HL-60 (cell line): ENCODE data around the gene USH2A.

ENCODE experiments used
- DNase-seq, 2 experiments: peaks; one replicate each; pipeline ENCODE4 v3.0.0-alpha.2; 2010 to 2020; ENCODE audit warnings: low read depth in 1 of 2, low spot score in 1 of 2
- H3K27ac ChIP-seq: fragments of 250-450 bp; sonication (Bioruptor Pico); replicated peaks from 2 replicates; pipeline ENCODE4 v1.5.1; 2020; ENCODE audit warnings: mild to moderate bottlenecking, moderate library complexity
- H3K27me3 ChIP-seq: fragments of 250-450 bp; sonication (Bioruptor Pico); 2 replicates; pipeline ENCODE4 v1.5.1; 2021; ENCODE audit warnings: mild to moderate bottlenecking, moderate library complexity; ENCODE audit not compliant: insufficient read depth, poor library complexity, severe bottlenecking
- H3K4me3 ChIP-seq: replicated peaks from 2 replicates; pipeline ENCODE4 v1.5.1; 2011; ENCODE audit warnings: mild to moderate bottlenecking, control low read depth, low read length; ENCODE audit not compliant: insufficient read depth
- GABPA ChIP-seq: IDR thresholded peaks from 2 replicates; pipeline ENCODE4 v1.6.1; 2012; ENCODE audit warnings: low read depth
- POLR2AphosphoS5 ChIP-seq: IDR thresholded peaks from 2 replicates; pipeline ENCODE4 v1.6.1; 2012; ENCODE audit warnings: low read depth
- SPI1 ChIP-seq: IDR thresholded peaks from 2 replicates; pipeline ENCODE4 v1.6.1; 2012; ENCODE audit warnings: low read depth, mild to moderate bottlenecking, borderline replicate concordance
- TF ChIP-seq, protein P1 (sequence below): IDR thresholded peaks from 2 replicates; pipeline ENCODE4 v1.6.1; 2012; ENCODE audit warnings: low read depth; ENCODE audit not compliant: insufficient replicate concordance
- TF ChIP-seq, protein P2 (sequence below): IDR thresholded peaks from one replicate; pipeline ENCODE4 v1.5.1; 2011; ENCODE audit warnings: low read length, control low read depth, inconsistent platforms; ENCODE audit not compliant: insufficient read depth

Gene USH2A

DNA sequence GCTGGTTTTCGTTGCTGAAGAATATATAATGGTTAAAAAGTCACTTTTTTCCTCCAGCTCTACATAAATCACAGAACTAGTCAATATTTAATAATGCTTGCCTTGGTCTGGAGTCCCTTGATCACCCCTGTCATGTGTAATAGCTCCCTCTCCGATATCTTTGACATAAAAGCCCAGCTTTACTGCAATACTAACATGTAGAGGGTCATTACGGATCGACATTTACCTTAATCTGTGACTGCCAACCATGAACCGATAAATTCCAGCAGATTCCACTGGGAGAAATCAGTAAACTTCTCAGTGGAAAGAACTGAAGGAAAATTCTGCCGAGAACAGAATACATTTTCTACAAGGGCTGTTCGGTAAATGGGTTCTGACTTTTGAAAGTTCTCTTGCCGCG lies 459.6 kb downstream of the USH2A start:
- TF ChIP-seq, protein P1, sequence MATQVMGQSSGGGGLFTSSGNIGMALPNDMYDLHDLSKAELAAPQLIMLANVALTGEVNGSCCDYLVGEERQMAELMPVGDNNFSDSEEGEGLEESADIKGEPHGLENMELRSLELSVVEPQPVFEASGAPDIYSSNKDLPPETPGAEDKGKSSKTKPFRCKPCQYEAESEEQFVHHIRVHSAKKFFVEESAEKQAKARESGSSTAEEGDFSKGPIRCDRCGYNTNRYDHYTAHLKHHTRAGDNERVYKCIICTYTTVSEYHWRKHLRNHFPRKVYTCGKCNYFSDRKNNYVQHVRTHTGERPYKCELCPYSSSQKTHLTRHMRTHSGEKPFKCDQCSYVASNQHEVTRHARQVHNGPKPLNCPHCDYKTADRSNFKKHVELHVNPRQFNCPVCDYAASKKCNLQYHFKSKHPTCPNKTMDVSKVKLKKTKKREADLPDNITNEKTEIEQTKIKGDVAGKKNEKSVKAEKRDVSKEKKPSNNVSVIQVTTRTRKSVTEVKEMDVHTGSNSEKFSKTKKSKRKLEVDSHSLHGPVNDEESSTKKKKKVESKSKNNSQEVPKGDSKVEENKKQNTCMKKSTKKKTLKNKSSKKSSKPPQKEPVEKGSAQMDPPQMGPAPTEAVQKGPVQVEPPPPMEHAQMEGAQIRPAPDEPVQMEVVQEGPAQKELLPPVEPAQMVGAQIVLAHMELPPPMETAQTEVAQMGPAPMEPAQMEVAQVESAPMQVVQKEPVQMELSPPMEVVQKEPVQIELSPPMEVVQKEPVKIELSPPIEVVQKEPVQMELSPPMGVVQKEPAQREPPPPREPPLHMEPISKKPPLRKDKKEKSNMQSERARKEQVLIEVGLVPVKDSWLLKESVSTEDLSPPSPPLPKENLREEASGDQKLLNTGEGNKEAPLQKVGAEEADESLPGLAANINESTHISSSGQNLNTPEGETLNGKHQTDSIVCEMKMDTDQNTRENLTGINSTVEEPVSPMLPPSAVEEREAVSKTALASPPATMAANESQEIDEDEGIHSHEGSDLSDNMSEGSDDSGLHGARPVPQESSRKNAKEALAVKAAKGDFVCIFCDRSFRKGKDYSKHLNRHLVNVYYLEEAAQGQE: no peak
- TF ChIP-seq POLR2AphosphoS5 (no peak), SPI1 (no peak), GABPA (no peak)
- TF ChIP-seq, protein P2, sequence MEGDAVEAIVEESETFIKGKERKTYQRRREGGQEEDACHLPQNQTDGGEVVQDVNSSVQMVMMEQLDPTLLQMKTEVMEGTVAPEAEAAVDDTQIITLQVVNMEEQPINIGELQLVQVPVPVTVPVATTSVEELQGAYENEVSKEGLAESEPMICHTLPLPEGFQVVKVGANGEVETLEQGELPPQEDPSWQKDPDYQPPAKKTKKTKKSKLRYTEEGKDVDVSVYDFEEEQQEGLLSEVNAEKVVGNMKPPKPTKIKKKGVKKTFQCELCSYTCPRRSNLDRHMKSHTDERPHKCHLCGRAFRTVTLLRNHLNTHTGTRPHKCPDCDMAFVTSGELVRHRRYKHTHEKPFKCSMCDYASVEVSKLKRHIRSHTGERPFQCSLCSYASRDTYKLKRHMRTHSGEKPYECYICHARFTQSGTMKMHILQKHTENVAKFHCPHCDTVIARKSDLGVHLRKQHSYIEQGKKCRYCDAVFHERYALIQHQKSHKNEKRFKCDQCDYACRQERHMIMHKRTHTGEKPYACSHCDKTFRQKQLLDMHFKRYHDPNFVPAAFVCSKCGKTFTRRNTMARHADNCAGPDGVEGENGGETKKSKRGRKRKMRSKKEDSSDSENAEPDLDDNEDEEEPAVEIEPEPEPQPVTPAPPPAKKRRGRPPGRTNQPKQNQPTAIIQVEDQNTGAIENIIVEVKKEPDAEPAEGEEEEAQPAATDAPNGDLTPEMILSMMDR: no peak

DNA sequence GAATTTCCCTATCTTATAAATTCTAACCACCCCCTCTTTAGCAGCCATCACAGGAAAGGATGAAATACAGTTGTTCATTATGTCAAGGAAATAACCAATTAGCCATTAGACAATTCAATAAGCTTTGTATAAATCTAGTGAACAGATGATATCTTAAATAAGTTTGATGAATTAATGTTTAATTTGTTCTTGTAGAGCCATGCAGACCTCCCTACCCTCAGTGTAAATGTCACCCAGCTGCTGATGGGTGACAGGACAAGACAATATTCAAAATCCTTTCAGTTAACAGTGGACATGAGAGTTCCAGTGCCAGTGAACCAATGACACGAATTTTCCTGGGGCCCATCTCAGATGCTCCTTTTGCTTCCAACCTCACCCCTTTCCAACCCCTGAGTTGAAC lies 460.2 kb downstream of the USH2A start:
- Histone ChIP-seq H3K4me3 (no peak overlapping the region), H3K27me3 (no peaks in the 10 kb centered on the region), H3K27ac (no peak overlapping the region)
- DNase-seq: no peak
- TF ChIP-seq SPI1: no peak
- TF ChIP-seq, protein P2: no peak
- TF ChIP-seq, protein P1: no peak
- no peak for TF ChIP-seq GABPA
- TF ChIP-seq POLR2AphosphoS5: no peak

More for the DNA sequence above, 459.6 kb downstream of the USH2A start:
- no peak for DNase-seq
- H3K27me3 ChIP-seq: no peaks in the 10 kb centered on the region
- no peak overlapping the region for H3K27ac ChIP-seq
- H3K4me3 ChIP-seq: no peak overlapping the region

DNA sequence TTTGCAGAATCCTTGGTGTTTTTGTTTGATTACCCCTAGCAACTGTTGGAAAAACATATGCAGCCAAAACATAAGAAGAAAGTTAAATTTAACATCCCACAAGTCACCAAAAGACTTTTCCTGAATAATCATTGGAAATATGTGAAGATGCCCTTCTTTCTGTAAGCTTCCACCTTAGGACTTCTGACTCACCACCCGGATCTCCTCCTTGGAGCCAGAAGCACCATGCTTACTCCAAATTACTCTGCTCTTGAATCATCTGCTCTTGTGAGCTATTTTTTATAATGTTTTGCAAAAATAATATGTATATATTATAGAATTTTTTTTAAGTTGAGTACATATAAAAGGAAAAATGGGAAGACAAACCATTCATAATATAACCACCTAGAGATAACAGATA lies 464.4 kb downstream of the USH2A start:
- H3K27me3 ChIP-seq: no peaks in the 10 kb centered on the region
- no peak overlapping the region for H3K4me3 ChIP-seq
- no peak overlapping the region for H3K27ac ChIP-seq
- DNase-seq: no peak
- TF ChIP-seq SPI1 (no peak), GABPA (no peak), POLR2AphosphoS5 (no peak)
- TF ChIP-seq, protein P2: no peak
- TF ChIP-seq, protein P1: no peak
